PC-3 (cell line): ENCODE data around the gene SMIM22. TPM values are rescaled to one million over a fixed set of nuclear protein-coding genes. Genes with fewer than 3 reads are reported as not detected.

ENCODE experiments used
- ATAC-seq: fragments of 200-7000 bp; cut with Tn5 transposase; 2 replicates; pipeline ENCODE4 v1.9.1; 2020; ENCODE audit warnings: mild to moderate bottlenecking, moderate library complexity
- Bru-seq: library from RNA; stranded (reverse); fragments of 400-500 nt; gene quantifications from one replicate; lab custom pipeline; 2021; lab: Mats Ljungman, UMichigan
- BruChase-seq, 2 experiments: library from RNA; stranded (reverse); fragments of 400-500 nt; gene quantifications; one replicate each; lab custom pipeline; 2021; lab: Mats Ljungman, UMichigan
- BruUV-seq: library from RNA; stranded (reverse); fragments of 400-500 nt; replicated peaks from 2 replicates; lab custom pipeline; 2021; lab: Mats Ljungman, UMichigan
- CTCF ChIA-PET: fragments of 300-600 bp; sonication (Branson Sonifier 250); formaldehyde crosslinking; loops from one replicate; lab custom pipeline; 2022; ENCODE audit warnings: antibody characterized with exemption; lab: Charles Lee
- POLR2A ChIA-PET: fragments of 300-600 bp; sonication (Branson Sonifier 250); formaldehyde crosslinking; loops from one replicate; lab custom pipeline; 2022; ENCODE audit warnings: antibody characterized with exemption; ENCODE audit not compliant: unreplicated experiment; lab: Charles Lee
- DNase-seq: peaks from one replicate; pipeline ENCODE4 v3.0.0-alpha.2; 2015
- H2AFZ ChIP-seq: fragments of 300-600 bp; sonication (generic); 2 replicates; pipeline ENCODE4 v1.6.0; 2016; ENCODE audit warnings: antibody characterized with exemption, low read length
- H3F3A ChIP-seq: fragments of 300-600 bp; sonication (generic); one replicate; pipeline ENCODE4 v1.6.0; 2017; ENCODE audit warnings: antibody characterized with exemption, low read length, control low read depth, mild to moderate bottlenecking; ENCODE audit not compliant: unreplicated experiment
- H3K27ac ChIP-seq: fragments of 300-600 bp; sonication (generic); 2 replicates; pipeline ENCODE4 v1.5.1; 2016; ENCODE audit warnings: mild to moderate bottlenecking, low read length
- H3K27me3 ChIP-seq: fragments of 300-600 bp; sonication (generic); 2 replicates; pipeline ENCODE4 v1.6.1; 2016; ENCODE audit warnings: low read length, mixed read lengths
- H3K36me3 ChIP-seq: fragments of 300-600 bp; sonication (generic); 2 replicates; pipeline ENCODE4 v1.6.1; 2016; ENCODE audit warnings: low read depth, mixed run types, low read length, mixed read lengths
- H3K4me1 ChIP-seq: fragments of 300-600 bp; sonication (generic); 2 replicates; pipeline ENCODE4 v1.5.1; 2016; ENCODE audit warnings: low read length; ENCODE audit not compliant: insufficient read depth
- H3K4me2 ChIP-seq: fragments of 300-600 bp; sonication (generic); 2 replicates; pipeline ENCODE4 v1.6.0; 2016; ENCODE audit warnings: low read length
- H3K4me3 ChIP-seq: fragments of 300-600 bp; sonication (generic); 2 replicates; pipeline ENCODE4 v1.5.1; 2016; ENCODE audit warnings: mild to moderate bottlenecking, low read length, mixed read lengths
- H3K79me2 ChIP-seq: fragments of 300-600 bp; sonication (generic); 2 replicates; pipeline ENCODE4 v1.6.1; 2017; ENCODE audit warnings: low read length, mixed read lengths
- H3K9ac ChIP-seq: fragments of 300-600 bp; sonication (generic); 2 replicates; pipeline ENCODE4 v1.6.0; 2016; ENCODE audit warnings: mild to moderate bottlenecking, low read length
- H3K9me2 ChIP-seq: fragments of 300-600 bp; sonication (generic); replicated peaks from 2 replicates; pipeline ENCODE4 v1.6.1; 2016; ENCODE audit warnings: mixed run types, low read length, mixed read lengths
- H3K9me3 ChIP-seq: fragments of 300-600 bp; sonication (generic); 2 replicates; pipeline ENCODE4 v1.6.1; 2016; ENCODE audit warnings: low read length, mixed read lengths
- H4K20me1 ChIP-seq: fragments of 300-600 bp; sonication (generic); 2 replicates; pipeline ENCODE4 v1.6.1; 2016; ENCODE audit warnings: low read length, mixed read lengths
- CTCF ChIP-seq: fragments of 300-600 bp; sonication (generic); conservative IDR thresholded peaks from 2 replicates; pipeline ENCODE4 v1.5.1; 2017; ENCODE audit warnings: antibody characterized with exemption, low read depth, mild to moderate bottlenecking, low read length
- EZH2 ChIP-seq: fragments of 300-600 bp; sonication (generic); IDR thresholded peaks from one replicate; pipeline ENCODE4 v1.6.1; 2017; ENCODE audit warnings: antibody characterized with exemption, mild to moderate bottlenecking, low read length; ENCODE audit not compliant: unreplicated experiment
- EZH2phosphoT487 ChIP-seq: fragments of 300-600 bp; sonication (generic); IDR thresholded peaks from 2 replicates; pipeline ENCODE4 v1.6.1; 2018; ENCODE audit warnings: mild to moderate bottlenecking, antibody characterized with exemption, low read length, borderline replicate concordance
- intact Hi-C: fragments of 100-400 bp; cut with micrococcal nuclease; formaldehyde crosslinking; loops from 2 replicates; pipeline ENCODE4 v1.9.0; 2023
- long read RNA-seq: library from polyadenylated mRNA; unstranded; transcript quantifications from one replicate; pipeline ENCODE4 v2.0.0, GENCODE V29; 2021; ENCODE audit not compliant: unreplicated experiment
- total RNA-seq: library from RNA; depleted of rRNA; stranded (reverse); fragments of >200 nt; gene quantifications from 2 replicates; pipeline ENCODE4 v1.2.3, GENCODE V29; 2014; rRNA removed

Gene SMIM22
- total RNA-seq (not detected in 2 replicates), Bru-seq, nascent RNA (not detected), BruChase-seq, experiment 1, labeled RNA remaining after a 6-hour chase (not detected), BruChase-seq, experiment 2, labeled RNA remaining after a 2-hour chase (not detected)
- long read RNA-seq: 0 reads

- POLR2A ChIA-PET: no interaction called here
- Histone ChIP-seq H3K9me2 (no peaks in the 10 kb centered on the region), H3K9me3 (no peaks in the 10 kb centered on the region), H3F3A (no peaks in the 10 kb centered on the region), H3K4me3 (no peak within 1 kb of the TSS), H3K4me1 (no peaks in the 10 kb centered on the region), H3K4me2 (no peak within 1 kb of the TSS), H3K36me3 (no peaks in the 10 kb centered on the region), H3K79me2 (no peaks in the 10 kb centered on the region), H3K27ac (no peak within 1 kb of the TSS), H2AFZ (no peak within 1 kb of the TSS), H4K20me1 (no peaks in the 10 kb centered on the region), H3K9ac (no peak within 1 kb of the TSS), H3K27me3 (no peaks in the 10 kb centered on the region)
- intact Hi-C loops: no loop called here
- CTCF ChIA-PET: no interaction called here
- no TSS peak for BruUV-seq
- DNase-seq: no peak
- TF ChIP-seq CTCF (no peak), EZH2phosphoT487 (no peak), EZH2 (no peak)
- ATAC-seq: no peak
These were observed at the start of gene SMIM22 for GRCh38 chr16:4795181-4795827. Gene SMIM22, plus strand, starts transcription at chr16:4795369. Its CDS starts 366 bp downstream, at chr16:4795735.

- no peak overlapping the region for H3K4me2 ChIP-seq
- BruUV-seq: no TSS peak
- H3K9me3 ChIP-seq: no peaks in the 10 kb centered on the region
- intact Hi-C loops: no loop called here
- no peaks in the 10 kb centered on the region for H3K9me2 ChIP-seq
- ATAC-seq: no peak
- no peaks in the 10 kb centered on the region for H4K20me1 ChIP-seq
- CTCF ChIA-PET: no interaction called here
- H3K36me3 ChIP-seq: no peaks in the 10 kb centered on the region
- no peak overlapping the region for H3K27ac ChIP-seq
- no peaks in the 10 kb centered on the region for H3K27me3 ChIP-seq
- H3K4me3 ChIP-seq: no peak overlapping the region
- DNase-seq: no peak
- POLR2A ChIA-PET: no interaction called here
- no peaks in the 10 kb centered on the region for H3K4me1 ChIP-seq
- H2AFZ ChIP-seq: no peak overlapping the region
- H3F3A ChIP-seq: no peaks in the 10 kb centered on the region
- H3K9ac ChIP-seq: no peak overlapping the region
- no peaks in the 10 kb centered on the region for H3K79me2 ChIP-seq
- no peak for TF ChIP-seq EZH2phosphoT487
- TF ChIP-seq EZH2: no peak
- no peak for TF ChIP-seq CTCF
These were observed 49.0 kb upstream of the SMIM22 start for GRCh38 chr16:4746215-4746614.

GRCh38 chr16:4746991-4747574, 48.1 kb upstream of the SMIM22 start:
- Histone ChIP-seq H3K4me2 (no peak overlapping the region), H3K27me3 (no peaks in the 10 kb centered on the region), H3K79me2 (no peaks in the 10 kb centered on the region), H4K20me1 (no peaks in the 10 kb centered on the region), H3K9me3 (no peaks in the 10 kb centered on the region), H3K9ac (no peak overlapping the region), H3F3A (no peaks in the 10 kb centered on the region), H2AFZ (no peak overlapping the region), H3K4me1 (no peaks in the 10 kb centered on the region), H3K27ac (no peak overlapping the region), H3K36me3 (no peaks in the 10 kb centered on the region), H3K9me2 (no peaks in the 10 kb centered on the region), H3K4me3 (no peak overlapping the region)
- no TSS peak for BruUV-seq
- ChIA-PET CTCF (no interaction called here), POLR2A (no interaction called here)
- ATAC-seq (no peak), DNase-seq (no peak)
- intact Hi-C loops: no loop called here
- TF ChIP-seq EZH2phosphoT487 (no peak), EZH2 (no peak), CTCF (no peak)
